Middle frontal gyrus (tissue), 1 donor: Measurements from ENCODE around the gene COL9A3.
A peak's percentile ranks its signal among the peaks of the same experiment; 100 is the strongest.
"Not testable (repeated sequence)": the region's sequence is repeated elsewhere in the genome, so short reads cannot be mapped to it uniquely, and the experiment has no call there.

Source experiments
- DNase-seq: peaks from one replicate; pipeline ENCODE4 v3.0.0-alpha.2; 2015; ENCODE audit warnings: low spot score; ENCODE audit errors: extremely low spot score

The COL9A3 gene

GRCh38 chr20:62832951-62833391 is 16.1 kb downstream of the COL9A3 start:
- DNase-seq: no peak

DNA sequence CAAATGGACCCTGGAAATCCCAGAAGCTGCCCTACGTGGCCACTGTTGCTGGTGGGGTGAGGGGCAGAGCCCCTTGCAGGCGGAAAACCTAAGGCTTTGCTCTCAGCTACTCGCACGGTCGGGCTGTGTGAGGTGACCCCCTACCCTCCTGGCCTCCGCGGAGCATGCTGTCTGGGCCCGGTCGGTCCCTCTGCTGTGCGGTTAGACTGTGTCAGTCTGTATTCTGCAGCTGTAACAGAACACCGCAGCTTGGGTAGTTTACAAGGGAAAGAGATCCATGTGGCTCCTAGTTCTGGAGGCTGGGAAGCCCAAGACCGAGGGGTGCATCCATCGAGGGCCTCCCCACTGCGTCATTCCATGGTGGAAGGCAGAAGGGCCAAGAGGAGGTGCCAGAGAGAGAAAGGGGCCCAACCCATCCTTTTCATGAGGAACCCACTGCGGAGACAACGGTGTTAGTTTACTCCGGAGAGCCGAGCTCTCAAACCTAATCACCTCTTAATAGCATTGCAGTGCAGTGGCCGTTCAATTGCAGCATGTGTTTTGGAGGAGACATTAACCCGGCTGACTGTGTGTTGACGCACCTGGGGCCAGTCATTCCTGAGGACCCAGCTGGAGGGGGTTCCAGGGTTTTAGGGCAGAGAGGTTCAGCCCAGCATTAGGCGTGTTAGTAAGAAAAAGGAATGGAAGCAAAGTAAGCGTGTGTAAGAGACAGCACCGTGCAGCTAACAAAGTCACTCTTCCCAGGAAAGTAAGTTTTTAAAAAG is 18.3 kb downstream of the COL9A3 start:
- DNase-seq: no peak

GRCh38 chr20:62835931-62836861 is 19.3 kb downstream of the COL9A3 start:
- DNase-seq: no peak

DNA sequence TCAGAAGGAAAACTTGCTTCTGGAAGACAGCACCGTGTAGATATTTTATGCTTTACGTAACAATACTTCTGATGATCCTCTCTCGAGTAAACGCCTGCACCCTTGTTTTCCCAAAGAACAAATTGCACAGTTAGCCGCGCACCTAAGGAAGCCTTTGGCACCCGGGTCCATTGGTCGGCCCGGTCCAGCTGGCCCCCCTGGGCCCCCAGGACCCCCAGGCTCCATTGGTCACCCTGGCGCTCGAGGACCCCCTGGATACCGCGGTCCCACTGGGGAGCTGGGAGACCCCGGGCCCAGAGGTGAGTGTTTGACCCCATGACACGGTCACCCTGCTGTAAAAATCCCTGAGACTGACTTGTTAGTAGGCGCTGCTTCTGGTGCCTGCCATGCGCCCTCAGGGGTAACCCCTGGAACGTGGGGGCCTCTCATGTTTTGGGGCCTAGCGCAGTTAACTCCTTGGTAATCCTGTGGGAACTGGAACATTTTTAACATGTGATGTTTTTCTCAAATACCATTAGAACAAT is 20.2 kb downstream of the COL9A3 start:
- DNase-seq: no peak

DNA sequence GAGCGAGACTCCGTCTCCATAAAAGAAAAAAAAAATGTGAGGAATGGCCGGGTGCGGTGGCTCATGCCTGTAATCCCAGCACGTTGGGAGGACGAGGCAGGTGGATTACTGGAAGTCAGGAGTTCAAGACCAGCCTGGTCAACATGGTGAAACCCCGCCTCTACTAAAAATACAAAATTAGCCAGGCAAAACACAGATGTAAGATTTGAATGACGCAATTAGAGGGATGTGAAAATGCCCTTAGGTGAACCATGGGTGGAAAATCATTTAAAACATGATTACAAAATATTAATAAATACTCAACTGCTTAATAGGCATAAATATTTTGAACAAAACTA is 20.9 kb downstream of the COL9A3 start:
- no peak for DNase-seq

GRCh38 chr20:62838128-62838891 is 21.5 kb downstream of the COL9A3 start:
- no peak for DNase-seq

DNA sequence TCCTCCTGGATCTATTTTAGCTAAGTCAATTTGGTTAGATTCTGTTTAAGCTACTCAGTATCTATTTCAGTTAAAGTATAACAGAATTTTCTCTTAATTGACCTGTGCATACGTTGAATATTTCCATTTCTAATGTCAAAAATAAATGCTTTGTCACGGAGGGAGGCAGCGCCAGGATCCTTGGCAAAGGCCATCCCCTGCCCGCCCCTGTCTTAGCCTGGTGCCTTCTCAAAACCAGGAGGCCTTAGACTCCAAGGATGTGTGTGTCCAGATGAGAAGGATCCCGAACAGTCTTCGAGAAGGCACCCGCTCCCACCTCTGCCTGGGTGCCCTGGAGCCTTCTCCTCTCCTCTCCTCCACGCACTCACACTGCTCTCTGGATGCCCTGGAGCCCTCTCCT is 22.4 kb downstream of the COL9A3 start:
- no peak for DNase-seq

- no peak for DNase-seq
Measured at GRCh38 chr20:62839816-62840215, 23.0 kb downstream of the COL9A3 start.

DNA sequence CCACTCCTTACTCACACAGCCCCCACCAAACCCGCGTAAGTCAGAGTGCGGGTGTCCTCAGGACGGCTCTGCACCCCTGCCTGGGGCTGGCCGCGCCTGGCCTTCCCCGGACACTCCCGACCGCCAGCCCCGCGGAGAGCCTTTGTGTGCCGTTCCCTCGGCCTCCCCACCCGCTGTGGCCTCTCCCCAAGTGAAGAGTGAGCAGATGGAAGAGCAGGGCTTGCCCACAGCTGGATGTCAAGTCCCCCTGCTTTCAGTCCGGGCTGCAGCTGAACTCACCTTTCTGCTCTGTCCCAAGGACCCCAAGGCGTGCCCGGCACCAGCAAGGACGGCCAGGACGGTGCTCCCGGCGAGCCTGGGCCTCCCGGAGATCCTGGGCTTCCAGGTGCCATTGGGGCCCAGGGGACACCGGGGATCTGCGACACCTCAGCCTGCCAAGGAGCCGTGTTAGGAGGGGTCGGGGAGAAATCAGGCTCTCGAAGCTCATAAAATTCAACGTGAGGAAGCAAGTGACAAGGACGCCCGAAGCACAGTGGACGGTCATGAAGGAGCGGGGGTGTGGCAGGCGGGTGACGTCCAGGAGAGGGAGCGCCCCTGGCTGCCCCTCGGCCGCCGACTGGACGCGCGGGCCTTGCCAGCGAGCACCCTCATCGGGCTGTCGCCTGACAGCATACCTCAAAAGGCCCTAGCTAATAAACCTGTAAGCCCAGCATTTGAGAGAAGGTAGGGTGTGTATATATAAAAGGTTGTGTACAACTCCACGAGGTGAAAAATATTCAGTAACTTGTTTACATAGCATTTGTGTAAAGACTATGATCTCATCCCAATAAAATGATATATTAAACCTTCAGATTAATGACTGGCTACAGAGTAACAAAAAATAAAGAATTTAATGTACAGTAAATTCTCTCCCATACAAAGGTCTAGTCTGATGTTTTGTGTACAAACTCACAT is 23.7 kb downstream of the COL9A3 start:
- DNase-seq: no peak

DNA sequence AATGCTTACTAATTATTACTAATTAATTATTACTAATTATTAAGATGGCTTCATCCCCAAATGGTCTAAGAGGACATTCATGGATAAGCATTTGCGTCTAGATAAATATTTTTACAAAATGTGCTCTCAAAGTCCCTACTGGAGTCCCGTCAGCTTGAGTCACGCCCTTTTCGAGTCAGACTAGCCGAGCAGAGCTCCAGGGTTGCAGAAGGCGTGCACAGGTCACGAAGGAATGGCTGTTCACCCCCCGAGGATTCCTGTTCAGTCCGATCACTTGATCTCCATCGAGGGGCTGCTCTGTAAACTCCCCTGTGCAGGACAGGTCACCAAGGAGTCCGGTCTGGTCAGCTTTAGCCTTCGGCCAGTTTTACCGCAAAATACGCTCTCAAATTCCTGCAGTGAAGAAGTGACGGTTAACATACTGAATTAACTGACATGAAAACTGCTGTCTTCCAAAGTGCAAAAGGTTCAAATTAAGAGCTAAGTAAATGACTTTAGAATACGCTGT is 24.9 kb downstream of the COL9A3 start:
- DNase-seq: no peak

DNA sequence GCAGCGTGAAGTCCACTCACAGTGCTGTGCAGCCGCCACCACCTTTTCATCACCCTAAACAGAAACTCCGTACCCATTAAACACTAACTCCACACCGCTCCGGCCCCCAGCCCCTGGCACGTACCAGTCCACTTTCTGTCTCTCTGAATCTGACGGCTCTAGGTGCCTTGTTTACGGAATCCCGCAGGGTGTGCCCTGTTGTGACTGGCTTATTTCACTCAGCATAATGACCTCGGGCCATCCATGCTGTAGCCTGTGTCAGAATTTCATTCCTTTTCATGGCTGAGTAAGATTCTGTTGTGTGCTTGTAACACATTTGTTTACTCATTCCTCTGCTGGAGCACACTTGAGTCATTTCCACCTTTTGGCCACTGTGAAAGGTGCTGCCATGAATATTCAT is 26.8 kb downstream of the COL9A3 start:
- DNase-seq: no peak

DNA sequence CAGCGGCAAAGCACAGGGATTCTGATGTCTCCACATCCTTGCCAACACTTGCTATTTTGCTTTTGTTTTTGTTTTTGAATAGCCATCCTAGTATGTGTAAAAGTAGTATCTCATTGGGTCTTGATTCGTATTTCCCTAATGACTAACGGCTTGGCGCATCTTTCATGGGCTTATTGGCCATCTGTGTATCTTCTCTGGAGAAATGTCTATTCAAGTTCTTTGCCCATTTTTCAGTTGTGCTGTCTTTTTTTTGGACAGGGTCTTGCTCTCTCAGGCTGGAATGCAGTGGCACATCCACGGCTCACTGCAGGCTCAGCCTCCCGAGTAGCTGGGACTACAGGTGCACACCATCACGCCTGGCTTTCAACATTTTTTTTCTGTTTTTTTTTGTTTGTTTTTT is 27.3 kb downstream of the COL9A3 start:
- no peak for DNase-seq

- peak; percentile 46 for DNase-seq
Measured at GRCh38 chr20:62845416-62846160, 28.7 kb downstream of the COL9A3 start.

GRCh38 chr20:62846166-62846890 is 29.5 kb downstream of the COL9A3 start:
- peak; percentile 64 for DNase-seq

GRCh38 chr20:62848917-62849316 is 32.1 kb downstream of the COL9A3 start:
- not testable (repeated sequence) for DNase-seq

GRCh38 chr20:62849431-62849830 is 32.6 kb downstream of the COL9A3 start:
- DNase-seq: no peak

DNA sequence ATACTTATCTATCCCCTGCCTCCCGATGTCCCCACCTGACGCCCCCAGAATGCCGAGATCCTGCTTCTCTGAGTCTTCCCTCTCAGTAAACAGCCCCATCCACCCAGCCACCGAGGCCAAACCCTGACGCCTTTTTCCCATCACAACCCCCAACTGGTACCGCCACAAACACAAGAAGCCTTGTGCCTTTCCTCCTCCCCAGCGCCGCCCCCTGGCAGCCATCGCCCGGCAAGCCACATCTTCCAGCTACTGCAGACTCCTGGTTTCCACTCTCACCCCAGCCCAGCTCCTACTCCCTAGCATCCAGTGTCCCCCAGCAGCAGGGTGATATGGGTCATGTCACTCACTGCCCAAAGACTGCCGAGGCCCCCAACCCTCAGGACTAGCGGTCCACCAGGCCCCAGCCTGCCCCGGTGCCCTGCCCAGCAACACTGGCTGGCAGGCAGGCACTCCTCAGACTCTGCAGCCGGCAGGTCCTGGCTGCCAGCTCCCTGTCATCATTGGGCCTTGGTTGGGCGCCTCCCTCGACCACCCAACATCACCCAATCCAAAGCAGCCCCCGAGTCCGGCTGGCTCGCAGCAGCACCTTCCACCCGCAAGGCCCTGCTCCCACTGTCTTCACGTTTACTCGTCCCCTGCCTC is 33.6 kb downstream of the COL9A3 start:
- DNase-seq: peak; percentile 62

DNA sequence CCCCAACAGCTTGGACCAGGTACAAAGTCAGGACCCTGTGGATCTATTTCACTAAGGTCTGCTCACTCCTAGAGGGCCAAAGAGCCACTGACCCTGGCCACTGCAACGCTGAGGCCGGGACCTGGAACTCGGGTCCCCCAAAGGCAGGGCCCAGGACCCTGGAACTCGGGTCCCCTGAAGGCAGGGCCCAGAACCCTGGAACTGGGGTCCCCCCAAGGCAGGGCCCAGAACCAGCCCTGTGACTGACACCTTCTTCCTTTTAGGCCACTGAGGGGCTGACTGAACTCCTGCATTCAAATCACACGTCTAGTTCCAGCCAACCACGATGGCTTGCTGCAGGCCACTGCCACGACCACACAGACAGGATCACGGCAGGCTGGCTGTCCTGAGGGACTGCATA is 35.3 kb downstream of the COL9A3 start:
- no peak for DNase-seq
